GM12875 (cell line): ENCODE results near the gene LIMS2.

Experiments used
- H3K4me3 ChIP-seq: one replicate; pipeline ENCODE4 v1.5.1; 2011; ENCODE audit warnings: low read depth, low read length, control low read depth
- CTCF ChIP-seq: IDR thresholded peaks from 2 replicates; pipeline ENCODE4 v1.5.1; 2011; ENCODE audit warnings: low read depth, mild to moderate bottlenecking, control low read depth, inconsistent platforms, low read length, moderate library complexity, borderline replicate concordance; ENCODE audit not compliant: insufficient read depth

Gene LIMS2

GRCh38 chr2:127612111-127612822 lies 63.1 kb downstream of the LIMS2 start:
- no peak overlapping the region for H3K4me3 ChIP-seq
- TF ChIP-seq CTCF, result no peak

GRCh38 chr2:127611076-127611925 lies 64.0 kb downstream of the LIMS2 start:
- no peak for TF ChIP-seq CTCF
- no peak overlapping the region for H3K4me3 ChIP-seq

- H3K4me3 ChIP-seq, result no peak overlapping the region
- no peak for TF ChIP-seq CTCF
Observed at GRCh38 chr2:127610561-127610960, 64.8 kb downstream of the LIMS2 start.

GRCh38 chr2:127609818-127610217 lies 65.5 kb downstream of the LIMS2 start:
- TF ChIP-seq CTCF, result no peak

GRCh38 chr2:127609031-127609751 lies 66.1 kb downstream of the LIMS2 start:
- TF ChIP-seq CTCF, result no peak
- no peak overlapping the region for H3K4me3 ChIP-seq

More at GRCh38 chr2:127609818-127610217, 65.5 kb downstream of the LIMS2 start:
- no peak overlapping the region for H3K4me3 ChIP-seq

GRCh38 chr2:127608061-127609030 lies 67.0 kb downstream of the LIMS2 start:
- no peak for TF ChIP-seq CTCF
- no peak overlapping the region for H3K4me3 ChIP-seq
